AG04449 (cell line): ENCODE results near the gene RSPH1.

Experiments used
- CTCF ChIA-PET: fragments of 350-600 bp; formaldehyde crosslinking; extraction: SDS; loops from one replicate; lab custom pipeline; 2021; ENCODE audit warnings: antibody characterized with exemption; lab: Yijun Ruan, JAX
- POLR2A ChIA-PET: fragments of 400-600, 350-600 bp; formaldehyde crosslinking; extraction: SDS; loops from one replicate; lab custom pipeline; 2020; ENCODE audit warnings: antibody characterized with exemption, inconsistent platforms; lab: Yijun Ruan, JAX
- DNase-seq: peaks from one replicate; pipeline ENCODE4 v3.0.0-alpha.2; 2010; ENCODE audit warnings: low read depth, low spot score
- H3K4me3 ChIP-seq: 2 replicates; pipeline ENCODE4 v1.5.1; 2011; ENCODE audit warnings: low read depth, mild to moderate bottlenecking, control low read depth, low read length
- TF ChIP-seq, protein P1 (sequence below): IDR thresholded peaks from one replicate; pipeline ENCODE4 v1.5.1; 2011; ENCODE audit warnings: mild to moderate bottlenecking, moderate library complexity, low read length, control low read depth, inconsistent platforms; ENCODE audit not compliant: insufficient read depth; ENCODE audit errors: missing control alignments

The RSPH1 gene

DNA sequence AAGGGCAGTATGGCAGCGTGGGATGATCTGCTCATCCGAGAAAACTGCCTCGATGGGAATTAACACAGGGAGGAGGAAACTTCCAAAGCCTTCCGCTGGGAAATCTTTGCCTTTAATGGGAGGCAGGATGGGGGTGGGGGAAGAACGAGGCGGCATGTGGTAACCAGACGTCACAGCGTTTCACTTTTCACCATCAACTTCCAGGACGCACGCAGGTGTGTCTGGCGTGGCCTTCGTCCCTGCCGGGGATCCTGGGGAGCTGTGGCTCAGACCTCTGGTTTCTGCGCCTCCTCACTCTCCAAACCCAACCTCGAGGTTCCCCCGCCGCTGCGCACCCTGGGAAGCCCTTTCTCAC, 282 bp downstream of the RSPH1 start:
- TF ChIP-seq, protein P1, sequence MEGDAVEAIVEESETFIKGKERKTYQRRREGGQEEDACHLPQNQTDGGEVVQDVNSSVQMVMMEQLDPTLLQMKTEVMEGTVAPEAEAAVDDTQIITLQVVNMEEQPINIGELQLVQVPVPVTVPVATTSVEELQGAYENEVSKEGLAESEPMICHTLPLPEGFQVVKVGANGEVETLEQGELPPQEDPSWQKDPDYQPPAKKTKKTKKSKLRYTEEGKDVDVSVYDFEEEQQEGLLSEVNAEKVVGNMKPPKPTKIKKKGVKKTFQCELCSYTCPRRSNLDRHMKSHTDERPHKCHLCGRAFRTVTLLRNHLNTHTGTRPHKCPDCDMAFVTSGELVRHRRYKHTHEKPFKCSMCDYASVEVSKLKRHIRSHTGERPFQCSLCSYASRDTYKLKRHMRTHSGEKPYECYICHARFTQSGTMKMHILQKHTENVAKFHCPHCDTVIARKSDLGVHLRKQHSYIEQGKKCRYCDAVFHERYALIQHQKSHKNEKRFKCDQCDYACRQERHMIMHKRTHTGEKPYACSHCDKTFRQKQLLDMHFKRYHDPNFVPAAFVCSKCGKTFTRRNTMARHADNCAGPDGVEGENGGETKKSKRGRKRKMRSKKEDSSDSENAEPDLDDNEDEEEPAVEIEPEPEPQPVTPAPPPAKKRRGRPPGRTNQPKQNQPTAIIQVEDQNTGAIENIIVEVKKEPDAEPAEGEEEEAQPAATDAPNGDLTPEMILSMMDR, result no peak
- ChIA-PET POLR2A (no interaction called here), CTCF (no interaction called here)
- peak overlapping the region; percentile 75 for H3K4me3 ChIP-seq
- no peak for DNase-seq

DNA sequence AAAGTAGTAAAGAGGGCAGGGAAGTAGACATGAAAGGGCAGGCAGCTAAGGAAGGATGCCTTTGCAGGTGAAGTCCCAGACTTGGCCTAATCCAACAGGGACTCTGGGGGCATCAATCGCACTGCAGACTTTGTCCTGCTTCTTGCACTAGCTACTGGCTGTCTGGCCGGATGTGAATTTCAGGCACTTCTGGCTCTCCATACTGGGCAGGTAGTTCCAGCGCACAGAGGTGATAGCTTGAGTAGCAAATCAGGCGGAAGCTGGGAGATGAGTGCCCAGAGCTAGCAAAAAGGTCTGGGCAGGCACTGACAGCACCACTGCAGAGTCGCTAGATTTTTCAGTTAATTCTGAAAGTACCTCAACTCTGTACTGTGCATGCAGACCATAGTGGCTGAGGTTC, 997 bp downstream of the RSPH1 start:
- ChIA-PET CTCF (no interaction called here), POLR2A (no interaction called here)
- H3K4me3 ChIP-seq, result no peak overlapping the region
- DNase-seq, result no peak
- TF ChIP-seq, protein P1, result no peak

DNA sequence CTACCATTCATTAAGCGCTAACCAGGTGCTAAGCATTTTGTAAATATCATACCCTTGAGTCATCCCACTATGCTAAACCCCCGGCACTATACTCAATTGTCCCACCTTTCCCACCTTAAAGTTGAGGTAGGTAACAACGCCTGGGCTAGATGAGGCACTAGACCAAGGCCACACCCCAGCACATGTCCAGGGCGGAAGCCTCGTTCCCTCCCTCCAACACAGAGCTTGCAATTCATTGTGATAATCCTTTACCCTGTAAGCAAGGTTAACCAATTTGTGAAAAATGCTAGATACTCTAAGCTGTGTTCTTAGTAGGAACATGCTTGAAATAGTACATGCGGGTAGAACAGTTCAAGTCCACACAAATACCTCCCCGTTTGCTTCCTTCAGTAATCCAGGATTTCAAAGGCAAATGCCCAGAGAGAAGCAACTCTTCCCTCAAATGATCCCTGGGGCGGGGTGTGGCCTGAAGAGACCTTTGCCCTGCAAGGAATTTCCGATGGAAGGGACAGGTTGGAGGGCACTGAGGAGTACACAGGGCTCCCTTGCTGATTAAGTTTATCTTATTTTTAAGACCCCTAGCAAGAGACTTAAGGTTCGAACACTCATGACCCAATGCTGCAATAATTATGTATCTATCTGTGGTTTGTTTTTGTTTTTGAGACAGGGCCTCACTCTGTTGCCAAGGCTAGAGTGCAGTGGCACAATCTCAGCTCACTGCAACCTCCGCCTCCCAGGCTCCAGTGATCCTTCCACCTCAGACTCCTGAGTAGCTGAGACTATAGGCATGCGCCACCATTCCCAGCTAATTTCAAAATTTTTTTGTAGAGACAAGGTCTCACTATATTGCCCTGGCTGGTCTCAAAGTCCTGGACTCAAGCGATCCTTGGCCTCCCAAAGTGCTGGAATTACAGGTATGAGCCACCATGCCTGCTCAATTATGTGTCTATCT, 2.6 kb downstream of the RSPH1 start:
- no peak for DNase-seq
- no peak overlapping the region for H3K4me3 ChIP-seq
- ChIA-PET CTCF (no interaction called here), POLR2A (no interaction called here)
- TF ChIP-seq, protein P1, result no peak

DNA sequence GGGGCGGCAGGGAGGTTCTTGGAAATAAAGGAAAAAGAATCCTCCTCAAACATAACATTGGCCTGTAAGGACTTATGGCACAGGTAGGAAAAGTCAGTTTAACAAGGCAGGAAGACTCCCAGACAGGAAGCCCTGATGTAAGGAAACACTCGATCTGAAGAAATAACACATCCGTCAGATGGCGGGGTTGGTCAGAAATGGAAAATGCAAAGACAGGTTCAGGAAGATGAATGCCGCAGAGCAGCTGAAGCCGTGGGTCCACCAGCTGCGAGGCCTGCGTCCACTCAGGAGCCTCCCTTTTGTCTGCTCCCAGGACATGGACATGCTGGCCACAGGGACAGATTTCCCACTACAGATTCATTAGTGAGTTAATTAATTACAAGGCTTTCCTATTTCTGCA, 3.8 kb downstream of the RSPH1 start:
- TF ChIP-seq, protein P1, result no peak
- DNase-seq, result no peak
- CTCF ChIA-PET, result no interaction called here
- no peak overlapping the region for H3K4me3 ChIP-seq
- POLR2A ChIA-PET, result no interaction called here

DNA sequence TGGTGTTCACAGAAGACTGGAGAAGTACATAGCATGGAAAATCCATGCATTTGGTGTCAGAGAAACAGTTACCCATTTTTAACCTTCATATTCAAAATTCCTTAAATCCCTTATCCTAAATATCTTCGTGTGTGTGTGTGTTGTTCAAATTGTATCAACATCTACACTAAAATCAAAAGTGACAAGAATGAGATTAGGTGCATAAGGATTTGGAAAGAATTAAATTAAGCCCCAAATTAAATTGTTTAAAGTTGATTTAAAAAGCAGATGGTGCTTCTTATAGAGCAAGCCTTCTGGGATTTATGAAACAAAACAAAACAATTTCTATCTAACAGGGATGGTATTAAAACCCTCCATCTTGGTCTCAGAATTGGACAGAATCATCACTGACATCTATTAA, 4.7 kb downstream of the RSPH1 start:
- POLR2A ChIA-PET, result no interaction called here
- no peak for DNase-seq
- no peak overlapping the region for H3K4me3 ChIP-seq
- TF ChIP-seq, protein P1, result no peak
- CTCF ChIA-PET, result no interaction called here

DNA sequence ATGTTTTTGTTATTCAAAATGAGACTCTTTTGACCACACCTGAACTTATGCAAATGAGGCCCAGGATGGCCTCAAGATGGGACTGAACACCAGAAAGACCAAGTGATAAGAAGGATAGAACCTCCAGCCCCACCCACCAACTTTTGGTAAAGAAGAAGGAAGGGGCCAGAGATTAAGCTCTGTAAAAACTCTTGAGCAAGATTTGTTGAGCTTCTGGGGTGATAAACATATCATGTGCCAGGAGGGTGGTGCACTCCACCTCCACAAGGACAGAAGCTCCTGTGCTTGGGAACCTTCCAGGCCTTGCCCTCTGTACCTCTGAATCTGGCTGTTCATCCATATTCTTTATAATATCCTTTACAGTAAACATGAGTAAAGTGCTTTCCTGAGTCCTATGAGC, 5.3 kb downstream of the RSPH1 start:
- TF ChIP-seq, protein P1, result no peak
- ChIA-PET CTCF (no interaction called here), POLR2A (no interaction called here)
- no peak overlapping the region for H3K4me3 ChIP-seq
- DNase-seq, result no peak
